ENCODE results near the gene SCO2. TPM values are rescaled to one million over a fixed set of nuclear protein-coding genes. Genes with fewer than 3 reads are reported as not detected.

Gene SCO2
- total RNA-seq, 1 experiment from 2014 or later: 7.0 TPM

GRCh38 chr22:50568626-50569025, 43.2 kb upstream of the SCO2 start:
- no TSS peak for BruUV-seq (replicated peaks)
- Histone ChIP-seq H3K9ac (ENCODE audit: low read length) (no peak overlapping the region), H3K9me3 (ENCODE audit: control insufficient read depth in 1 of 2, insufficient read depth in 1 of 2, low read depth in 1 of 2, low read length in 2 of 2) (no peaks in the 10 kb centered on the region), H3K27me3 (ENCODE audit: insufficient read depth, low read length) (no peaks in the 10 kb centered on the region), H3K36me3 (ENCODE audit: control insufficient read depth in 1 of 2, insufficient read depth in 2 of 2, low read length in 2 of 2) (peaks cover 0 to 5% of the 10 kb centered on the region in 2 experiments; a peak in 1 of 4 replicates), H3K4me3 (replicated peaks in 1 of 2; ENCODE audit: low read depth in 1 of 2, low read length in 2 of 2) (no peak overlapping the region), H3K79me2 (ENCODE audit: insufficient read depth, low read length) (no peaks in the 10 kb centered on the region), H4K20me1 (ENCODE audit: insufficient read depth) (no peaks in the 10 kb centered on the region), H3K27ac (ENCODE audit: low read depth, low read length) (no peak overlapping the region), H3K9me2 (ENCODE audit: insufficient read depth) (no peaks in the 10 kb centered on the region), H3K4me1 (ENCODE audit: control insufficient read depth in 1 of 2, insufficient read depth in 2 of 2, low read length in 2 of 2) (peaks cover 2 to 3% of the 10 kb centered on the region in 2 experiments; a peak in 2 of 4 replicates), H3K4me2 (ENCODE audit: low read length) (no peak overlapping the region), H2AFZ (ENCODE audit: low read depth, low read length, poor library complexity, severe bottlenecking) (no peak overlapping the region)
- TF ChIP-seq, protein P1, sequence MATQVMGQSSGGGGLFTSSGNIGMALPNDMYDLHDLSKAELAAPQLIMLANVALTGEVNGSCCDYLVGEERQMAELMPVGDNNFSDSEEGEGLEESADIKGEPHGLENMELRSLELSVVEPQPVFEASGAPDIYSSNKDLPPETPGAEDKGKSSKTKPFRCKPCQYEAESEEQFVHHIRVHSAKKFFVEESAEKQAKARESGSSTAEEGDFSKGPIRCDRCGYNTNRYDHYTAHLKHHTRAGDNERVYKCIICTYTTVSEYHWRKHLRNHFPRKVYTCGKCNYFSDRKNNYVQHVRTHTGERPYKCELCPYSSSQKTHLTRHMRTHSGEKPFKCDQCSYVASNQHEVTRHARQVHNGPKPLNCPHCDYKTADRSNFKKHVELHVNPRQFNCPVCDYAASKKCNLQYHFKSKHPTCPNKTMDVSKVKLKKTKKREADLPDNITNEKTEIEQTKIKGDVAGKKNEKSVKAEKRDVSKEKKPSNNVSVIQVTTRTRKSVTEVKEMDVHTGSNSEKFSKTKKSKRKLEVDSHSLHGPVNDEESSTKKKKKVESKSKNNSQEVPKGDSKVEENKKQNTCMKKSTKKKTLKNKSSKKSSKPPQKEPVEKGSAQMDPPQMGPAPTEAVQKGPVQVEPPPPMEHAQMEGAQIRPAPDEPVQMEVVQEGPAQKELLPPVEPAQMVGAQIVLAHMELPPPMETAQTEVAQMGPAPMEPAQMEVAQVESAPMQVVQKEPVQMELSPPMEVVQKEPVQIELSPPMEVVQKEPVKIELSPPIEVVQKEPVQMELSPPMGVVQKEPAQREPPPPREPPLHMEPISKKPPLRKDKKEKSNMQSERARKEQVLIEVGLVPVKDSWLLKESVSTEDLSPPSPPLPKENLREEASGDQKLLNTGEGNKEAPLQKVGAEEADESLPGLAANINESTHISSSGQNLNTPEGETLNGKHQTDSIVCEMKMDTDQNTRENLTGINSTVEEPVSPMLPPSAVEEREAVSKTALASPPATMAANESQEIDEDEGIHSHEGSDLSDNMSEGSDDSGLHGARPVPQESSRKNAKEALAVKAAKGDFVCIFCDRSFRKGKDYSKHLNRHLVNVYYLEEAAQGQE (IDR thresholded peaks at IDR 0.05; ENCODE audit: low read depth): no peak
- no peak for TF ChIP-seq ZNF274 (IDR thresholded peaks at IDR 0.05; ENCODE audit: low read depth, low read length)
- TF ChIP-seq, protein P2, sequence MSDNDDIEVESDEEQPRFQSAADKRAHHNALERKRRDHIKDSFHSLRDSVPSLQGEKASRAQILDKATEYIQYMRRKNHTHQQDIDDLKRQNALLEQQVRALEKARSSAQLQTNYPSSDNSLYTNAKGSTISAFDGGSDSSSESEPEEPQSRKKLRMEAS (IDR thresholded peaks at IDR 0.05): no peak
- TF ChIP-seq JUND (IDR thresholded peaks at IDR 0.05): no peak
- no peak for TF ChIP-seq POLR2AphosphoS5 (IDR thresholded peaks at IDR 0.05; ENCODE audit: low read depth, low read length)
- TF ChIP-seq YY1 (IDR thresholded peaks at IDR 0.05; ENCODE audit: extremely low read depth, insufficient replicate concordance, low read depth, low read length): no peak
- TF ChIP-seq, protein P3, sequence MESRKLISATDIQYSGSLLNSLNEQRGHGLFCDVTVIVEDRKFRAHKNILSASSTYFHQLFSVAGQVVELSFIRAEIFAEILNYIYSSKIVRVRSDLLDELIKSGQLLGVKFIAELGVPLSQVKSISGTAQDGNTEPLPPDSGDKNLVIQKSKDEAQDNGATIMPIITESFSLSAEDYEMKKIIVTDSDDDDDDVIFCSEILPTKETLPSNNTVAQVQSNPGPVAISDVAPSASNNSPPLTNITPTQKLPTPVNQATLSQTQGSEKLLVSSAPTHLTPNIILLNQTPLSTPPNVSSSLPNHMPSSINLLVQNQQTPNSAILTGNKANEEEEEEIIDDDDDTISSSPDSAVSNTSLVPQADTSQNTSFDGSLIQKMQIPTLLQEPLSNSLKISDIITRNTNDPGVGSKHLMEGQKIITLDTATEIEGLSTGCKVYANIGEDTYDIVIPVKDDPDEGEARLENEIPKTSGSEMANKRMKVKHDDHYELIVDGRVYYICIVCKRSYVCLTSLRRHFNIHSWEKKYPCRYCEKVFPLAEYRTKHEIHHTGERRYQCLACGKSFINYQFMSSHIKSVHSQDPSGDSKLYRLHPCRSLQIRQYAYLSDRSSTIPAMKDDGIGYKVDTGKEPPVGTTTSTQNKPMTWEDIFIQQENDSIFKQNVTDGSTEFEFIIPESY (IDR thresholded peaks at IDR 0.05; ENCODE audit: extremely low read depth, insufficient replicate concordance, low read length): no peak
- TF ChIP-seq SP1 (IDR thresholded peaks at IDR 0.05; ENCODE audit: low read depth): no peak
- no peak for TF ChIP-seq ELF1 (IDR thresholded peaks at IDR 0.05; ENCODE audit: borderline replicate concordance, low read depth)
- TF ChIP-seq CBX3 (IDR thresholded peaks at IDR 0.05; ENCODE audit: low read depth): no peak
- TF ChIP-seq FOSL1 (IDR thresholded peaks at IDR 0.05; ENCODE audit: low read depth): no peak
- no peak for TF ChIP-seq EGR1 (IDR thresholded peaks at IDR 0.05; ENCODE audit: low read depth)
- TF ChIP-seq POLR2A (IDR thresholded peaks at IDR 0.05; ENCODE audit: borderline replicate concordance, extremely low read depth, insufficient read depth, insufficient read length): no peak
- TF ChIP-seq TCF7L2 (IDR thresholded peaks at IDR 0.05; ENCODE audit: borderline replicate concordance, extremely low read depth, insufficient read depth, insufficient read length): no peak
- no peak for TF ChIP-seq EZH2 (IDR thresholded peaks at IDR 0.05)
- TF ChIP-seq RAD21 (IDR thresholded peaks at IDR 0.05; ENCODE audit: low read depth): no peak
- TF ChIP-seq, protein P4, sequence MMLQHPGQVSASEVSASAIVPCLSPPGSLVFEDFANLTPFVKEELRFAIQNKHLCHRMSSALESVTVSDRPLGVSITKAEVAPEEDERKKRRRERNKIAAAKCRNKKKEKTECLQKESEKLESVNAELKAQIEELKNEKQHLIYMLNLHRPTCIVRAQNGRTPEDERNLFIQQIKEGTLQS (IDR thresholded peaks at IDR 0.05): no peak
- no peak for TF ChIP-seq EZH2phosphoT487 (IDR thresholded peaks at IDR 0.05; ENCODE audit: borderline replicate concordance)
- no peak for TF ChIP-seq SIN3A (IDR thresholded peaks at IDR 0.05; ENCODE audit: low read depth)
- ChIA-PET POLR2A (no interaction called here), RAD21 (ENCODE audit: low non-redundant PET in 1 of 2, low total read pairs in 2 of 2, uncharacterized antibody in 2 of 2, unreplicated experiment in 2 of 2) (no interaction called here), CTCF (no interaction called here)
- ATAC-seq (no peak), DNase-seq (ENCODE audit: low read depth, low spot score) (no peak)
- intact Hi-C loops (cut with micrococcal nuclease): no loop called here

Measured in HCT116 (cell line).